ENCODE results near the gene CCM2L. TPM values are rescaled to one million over a fixed set of nuclear protein-coding genes. Genes with fewer than 3 reads are reported as not detected.

Gene CCM2L
- total RNA-seq, 1 donor = not detected

DNA sequence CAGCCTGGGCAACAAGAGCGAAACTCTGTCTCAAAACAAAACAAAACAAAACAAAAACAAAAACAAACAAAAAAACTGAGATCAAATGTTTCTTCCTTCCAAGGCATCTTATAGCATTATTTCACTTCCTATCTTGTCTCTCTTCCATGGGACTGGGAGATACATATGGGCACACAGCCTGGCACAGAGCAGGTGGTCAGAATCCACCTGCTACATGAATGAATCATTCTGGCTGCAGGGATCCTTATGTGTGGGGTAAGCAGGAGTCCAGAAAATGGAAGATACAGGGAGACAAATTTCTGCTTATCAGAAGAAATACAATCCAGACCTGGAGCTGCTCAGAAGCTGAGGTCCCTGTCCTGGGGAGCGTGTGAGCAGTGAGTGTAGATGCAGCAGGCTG, 18.2 kb upstream of the CCM2L start:
- Histone ChIP-seq H3K27me3 (ENCODE audit: insufficient read depth, low read length) (peaks cover 20% of the 10 kb centered on the region), H3K9me3 (ENCODE audit: low read depth, low read length) (no peaks in the 10 kb centered on the region), H3K4me1 (ENCODE audit: insufficient read depth, low read length) (no peaks in the 10 kb centered on the region), H3K79me2 (ENCODE audit: insufficient read depth, low read length) (no peaks in the 10 kb centered on the region), H2AFZ (ENCODE audit: low read length) (no peak overlapping the region), H3K4me3 (ENCODE audit: insufficient read depth, low read length) (no peak overlapping the region), H4K20me1 (ENCODE audit: insufficient read depth, low read length) (no peaks in the 10 kb centered on the region), H3K27ac (ENCODE audit: low read depth, low read length) (no peak overlapping the region), H3K36me3 (ENCODE audit: insufficient read depth, low read length) (no peaks in the 10 kb centered on the region), H3K4me2 (ENCODE audit: insufficient read depth, low read length) (no peak overlapping the region)
- no peak for DNase-seq (ENCODE audit: insufficient read length, low spot score, missing footprints)
- TF ChIP-seq, protein P1, sequence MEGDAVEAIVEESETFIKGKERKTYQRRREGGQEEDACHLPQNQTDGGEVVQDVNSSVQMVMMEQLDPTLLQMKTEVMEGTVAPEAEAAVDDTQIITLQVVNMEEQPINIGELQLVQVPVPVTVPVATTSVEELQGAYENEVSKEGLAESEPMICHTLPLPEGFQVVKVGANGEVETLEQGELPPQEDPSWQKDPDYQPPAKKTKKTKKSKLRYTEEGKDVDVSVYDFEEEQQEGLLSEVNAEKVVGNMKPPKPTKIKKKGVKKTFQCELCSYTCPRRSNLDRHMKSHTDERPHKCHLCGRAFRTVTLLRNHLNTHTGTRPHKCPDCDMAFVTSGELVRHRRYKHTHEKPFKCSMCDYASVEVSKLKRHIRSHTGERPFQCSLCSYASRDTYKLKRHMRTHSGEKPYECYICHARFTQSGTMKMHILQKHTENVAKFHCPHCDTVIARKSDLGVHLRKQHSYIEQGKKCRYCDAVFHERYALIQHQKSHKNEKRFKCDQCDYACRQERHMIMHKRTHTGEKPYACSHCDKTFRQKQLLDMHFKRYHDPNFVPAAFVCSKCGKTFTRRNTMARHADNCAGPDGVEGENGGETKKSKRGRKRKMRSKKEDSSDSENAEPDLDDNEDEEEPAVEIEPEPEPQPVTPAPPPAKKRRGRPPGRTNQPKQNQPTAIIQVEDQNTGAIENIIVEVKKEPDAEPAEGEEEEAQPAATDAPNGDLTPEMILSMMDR (IDR thresholded peaks at IDR 0.05; ENCODE audit: extremely low read depth, low read depth, low read length) = no peak

DNA sequence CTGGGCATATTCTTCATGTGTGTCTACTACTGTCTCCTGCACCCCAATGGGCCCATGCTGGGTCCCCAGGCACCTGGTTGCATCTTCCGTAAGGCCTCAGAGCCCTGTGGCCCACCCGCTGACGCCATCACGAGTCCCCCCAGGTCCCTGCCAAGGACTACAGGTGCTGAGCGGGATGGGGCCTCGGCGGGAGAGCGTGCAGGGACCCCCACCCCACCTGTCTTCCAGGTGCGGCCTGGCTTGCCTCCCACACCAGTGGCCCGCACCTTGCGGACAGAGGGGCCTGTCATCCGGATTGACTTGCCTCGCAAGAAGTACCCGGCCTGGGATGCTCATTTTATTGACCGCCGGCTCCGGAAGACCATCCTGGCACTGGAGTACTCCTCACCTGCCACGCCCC, 13.2 kb upstream of the CCM2L start:
- TF ChIP-seq, protein P1 (IDR thresholded peaks at IDR 0.05; ENCODE audit: extremely low read depth, low read depth, low read length) = no peak
- H3K4me1 ChIP-seq (ENCODE audit: insufficient read depth, low read length) = no peaks in the 10 kb centered on the region
- no peak overlapping the region for H3K4me3 ChIP-seq (ENCODE audit: insufficient read depth, low read length)
- H3K27me3 ChIP-seq (ENCODE audit: insufficient read depth, low read length) = peaks cover 20% of the 10 kb centered on the region
- no peaks in the 10 kb centered on the region for H4K20me1 ChIP-seq (ENCODE audit: insufficient read depth, low read length)
- no peaks in the 10 kb centered on the region for H3K79me2 ChIP-seq (ENCODE audit: insufficient read depth, low read length)
- no peaks in the 10 kb centered on the region for H3K9me3 ChIP-seq (ENCODE audit: low read depth, low read length)
- DNase-seq (ENCODE audit: insufficient read length, low spot score, missing footprints) = no peak
- no peaks in the 10 kb centered on the region for H3K36me3 ChIP-seq (ENCODE audit: insufficient read depth, low read length)
- no peak overlapping the region for H3K4me2 ChIP-seq (ENCODE audit: insufficient read depth, low read length)
- no peak overlapping the region for H2AFZ ChIP-seq (ENCODE audit: low read length)
- H3K27ac ChIP-seq (ENCODE audit: low read depth, low read length) = no peak overlapping the region

GRCh38 chr20:31998246-31998645, 12.0 kb upstream of the CCM2L start:
- H3K4me1 ChIP-seq (ENCODE audit: insufficient read depth, low read length) = no peaks in the 10 kb centered on the region
- no peaks in the 10 kb centered on the region for H3K36me3 ChIP-seq (ENCODE audit: insufficient read depth, low read length)
- DNase-seq (ENCODE audit: insufficient read length, low spot score, missing footprints) = no peak
- no peak overlapping the region for H2AFZ ChIP-seq (ENCODE audit: low read length)
- no peak overlapping the region for H3K27ac ChIP-seq (ENCODE audit: low read depth, low read length)
- no peaks in the 10 kb centered on the region for H4K20me1 ChIP-seq (ENCODE audit: insufficient read depth, low read length)
- TF ChIP-seq, protein P1 (IDR thresholded peaks at IDR 0.05; ENCODE audit: extremely low read depth, low read depth, low read length) = no peak
- no peak overlapping the region for H3K4me2 ChIP-seq (ENCODE audit: insufficient read depth, low read length)
- H3K4me3 ChIP-seq (ENCODE audit: insufficient read depth, low read length) = no peak overlapping the region
- H3K9me3 ChIP-seq (ENCODE audit: low read depth, low read length) = no peaks in the 10 kb centered on the region
- H3K79me2 ChIP-seq (ENCODE audit: insufficient read depth, low read length) = no peaks in the 10 kb centered on the region
- H3K27me3 ChIP-seq (ENCODE audit: insufficient read depth, low read length) = peaks cover 20% of the 10 kb centered on the region

DNA sequence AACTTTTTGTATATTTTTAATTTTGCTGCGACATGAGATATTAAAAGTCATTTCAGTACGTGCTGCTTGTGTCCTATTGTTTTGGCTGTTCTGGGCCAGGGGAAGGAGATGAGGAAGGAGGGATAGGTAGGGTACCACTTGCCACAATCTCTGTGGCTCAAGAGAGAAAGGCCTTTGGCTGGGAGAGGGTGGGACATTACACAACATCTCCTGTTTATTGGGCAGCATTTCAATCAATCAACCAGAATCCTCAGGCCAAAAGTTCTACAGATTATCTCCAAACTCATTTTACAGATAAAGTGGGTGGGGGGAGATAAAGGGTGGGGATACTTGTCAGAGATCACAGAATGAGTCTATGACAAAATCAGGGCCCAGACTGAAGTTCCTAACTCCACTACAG, 6.9 kb upstream of the CCM2L start:
- TF ChIP-seq, protein P1 (IDR thresholded peaks at IDR 0.05; ENCODE audit: extremely low read depth, low read depth, low read length) = no peak
- Histone ChIP-seq H2AFZ (ENCODE audit: low read length) (no peak overlapping the region), H3K27ac (ENCODE audit: low read depth, low read length) (no peak overlapping the region), H3K9me3 (ENCODE audit: low read depth, low read length) (no peaks in the 10 kb centered on the region), H3K36me3 (ENCODE audit: insufficient read depth, low read length) (no peaks in the 10 kb centered on the region), H3K79me2 (ENCODE audit: insufficient read depth, low read length) (no peaks in the 10 kb centered on the region), H3K27me3 (ENCODE audit: insufficient read depth, low read length) (peaks cover 5% of the 10 kb centered on the region), H4K20me1 (ENCODE audit: insufficient read depth, low read length) (no peaks in the 10 kb centered on the region), H3K4me2 (ENCODE audit: insufficient read depth, low read length) (no peak overlapping the region), H3K4me1 (ENCODE audit: insufficient read depth, low read length) (no peaks in the 10 kb centered on the region), H3K4me3 (ENCODE audit: insufficient read depth, low read length) (no peak overlapping the region)
- DNase-seq (ENCODE audit: insufficient read length, low spot score, missing footprints) = no peak

Measured in osteoblast (primary cell).